GF-D8 (cell line): ENCODE measurements around the gene TBC1D10A.

Experiments used
- DNase-seq: peaks from one replicate; lab custom pipeline; 2025; lab: John Stamatoyannopoulos, UW

TBC1D10A gene

GRCh38 chr22:30299322-30299721 lies 27.4 kb downstream of the TBC1D10A start:
- no peak for DNase-seq

- no peak for DNase-seq
Measured at GRCh38 chr22:30297991-30298701, 28.6 kb downstream of the TBC1D10A start.

- no peak for DNase-seq
Measured at GRCh38 chr22:30297276-30297990, 29.3 kb downstream of the TBC1D10A start.

- DNase-seq: no peak
Measured at GRCh38 chr22:30296833-30297232, 29.9 kb downstream of the TBC1D10A start.

- DNase-seq: no peak
Measured at GRCh38 chr22:30296324-30296723, 30.4 kb downstream of the TBC1D10A start.

- no peak for DNase-seq
Measured at GRCh38 chr22:30295576-30295975, 31.2 kb downstream of the TBC1D10A start.

GRCh38 chr22:30294830-30295229 lies 31.9 kb downstream of the TBC1D10A start:
- DNase-seq: no peak

GRCh38 chr22:30294066-30294465 lies 32.7 kb downstream of the TBC1D10A start:
- DNase-seq: no peak

- no peak for DNase-seq
Measured at GRCh38 chr22:30293026-30293425, 33.7 kb downstream of the TBC1D10A start.

GRCh38 chr22:30292069-30292970 lies 34.4 kb downstream of the TBC1D10A start:
- no peak for DNase-seq

- no peak for DNase-seq
Measured at GRCh38 chr22:30291058-30291892, 35.5 kb downstream of the TBC1D10A start.

GRCh38 chr22:30290342-30291057 lies 36.2 kb downstream of the TBC1D10A start:
- DNase-seq: no peak

- DNase-seq: no peak
Measured at GRCh38 chr22:30289980-30290313, 36.8 kb downstream of the TBC1D10A start.

- peak; percentile 85 for DNase-seq
Measured at GRCh38 chr22:30289141-30289979, 37.4 kb downstream of the TBC1D10A start, which contains the start of gene CASTOR1. Gene CASTOR1, minus strand, starts transcription at chr22:30289505. Its CDS starts 8 bp downstream, at chr22:30289497.

GRCh38 chr22:30288419-30289140 lies 38.2 kb downstream of the TBC1D10A start:
- DNase-seq: no peak

- DNase-seq: peak; percentile 73
Measured at GRCh38 chr22:30287648-30288418, 38.9 kb downstream of the TBC1D10A start.

- peak; percentile 9 for DNase-seq
Measured at GRCh38 chr22:30286813-30287647, 39.7 kb downstream of the TBC1D10A start.

- DNase-seq: no peak
Measured at GRCh38 chr22:30286331-30286730, 40.4 kb downstream of the TBC1D10A start.
